Astrocyte (in vitro differentiated cells and primary cell): ENCODE measurements around the gene FPGS. TPM values are rescaled to one million over a fixed set of nuclear protein-coding genes. Genes with fewer than 3 reads are reported as not detected.

Experiments used
- DNase-seq: peaks from one replicate; pipeline ENCODE4 v3.0.0-alpha.2; 2010; ENCODE audit warnings: low read depth
- FAIRE-seq: peaks from 2 replicates; lab custom pipeline; 2011; peaks lifted over from hg19 to GRCh38; lab: Jason Lieb, UNC
- H2AFZ ChIP-seq: 2 replicates; pipeline ENCODE4 v1.6.0; 2012; ENCODE audit warnings: low read depth, low read length, inconsistent platforms
- H3K27ac ChIP-seq: 2 replicates; pipeline ENCODE4 v1.5.1; 2011; ENCODE audit warnings: low read depth, low read length, inconsistent platforms
- H3K27me3 ChIP-seq: 2 replicates; pipeline ENCODE4 v1.6.0; 2011; ENCODE audit warnings: low read length, inconsistent platforms; ENCODE audit not compliant: insufficient read depth
- H3K36me3 ChIP-seq: 2 replicates; pipeline ENCODE4 v1.5.1; 2011; ENCODE audit warnings: low read length, inconsistent platforms; ENCODE audit not compliant: insufficient read depth
- H3K4me1 ChIP-seq: 2 replicates; pipeline ENCODE4 v1.5.1; 2011; ENCODE audit warnings: low read length, inconsistent platforms; ENCODE audit not compliant: insufficient read depth
- H3K4me2 ChIP-seq: 2 replicates; pipeline ENCODE4 v1.6.0; 2012; ENCODE audit warnings: low read length, inconsistent platforms
- H3K4me3 ChIP-seq: 2 replicates; pipeline ENCODE4 v1.5.1; 2011; ENCODE audit warnings: low read depth, mild to moderate bottlenecking, low read length, inconsistent platforms; ENCODE audit not compliant: insufficient read depth
- H3K79me2 ChIP-seq: 2 replicates; pipeline ENCODE4 v1.6.0; 2012; ENCODE audit warnings: mild to moderate bottlenecking, low read length, inconsistent platforms; ENCODE audit not compliant: insufficient read depth
- H3K9ac ChIP-seq: 2 replicates; pipeline ENCODE4 v1.6.0; 2012; ENCODE audit warnings: mild to moderate bottlenecking, low read length, inconsistent platforms
- H3K9me3 ChIP-seq: 2 replicates; pipeline ENCODE4 v1.5.1; 2012; ENCODE audit warnings: low read depth, mild to moderate bottlenecking, low read length, inconsistent platforms; ENCODE audit not compliant: insufficient read depth
- H4K20me1 ChIP-seq: 2 replicates; pipeline ENCODE4 v1.6.0; 2012; ENCODE audit warnings: low read length, inconsistent platforms; ENCODE audit not compliant: insufficient read depth
- H3K27ac Mint-ChIP-seq: one replicate; pipeline ENCODE4 v1.8.0; 2021; ENCODE audit warnings: mild to moderate bottlenecking, mixed read lengths; ENCODE audit not compliant: unreplicated experiment
- H3K27me3 Mint-ChIP-seq: one replicate; pipeline ENCODE4 v1.8.0; 2021; ENCODE audit warnings: low read depth, mixed read lengths; ENCODE audit not compliant: unreplicated experiment
- H3K36me3 Mint-ChIP-seq: one replicate; pipeline ENCODE4 v1.8.0; 2021; ENCODE audit warnings: low read depth, mixed read lengths; ENCODE audit not compliant: unreplicated experiment
- H3K4me1 Mint-ChIP-seq: one replicate; pipeline ENCODE4 v1.8.0; 2021; ENCODE audit warnings: low read depth, mixed read lengths; ENCODE audit not compliant: unreplicated experiment
- H3K4me3 Mint-ChIP-seq: one replicate; pipeline ENCODE4 v1.8.0; 2021; ENCODE audit warnings: mild to moderate bottlenecking, moderate library complexity, mixed read lengths; ENCODE audit not compliant: unreplicated experiment
- H3K9me3 Mint-ChIP-seq: one replicate; pipeline ENCODE4 v1.8.0; 2021; ENCODE audit warnings: mild to moderate bottlenecking, mixed read lengths; ENCODE audit not compliant: unreplicated experiment
- EZH2 ChIP-seq: IDR thresholded peaks from 2 replicates; pipeline ENCODE4 v1.6.1; 2012; ENCODE audit warnings: mild to moderate bottlenecking, low read length, inconsistent platforms; ENCODE audit not compliant: insufficient read depth
- total RNA-seq: library from RNA; stranded (reverse); gene quantifications from 2 replicates; pipeline ENCODE4 v1.2.1, GENCODE V29; 2021
- TF ChIP-seq, protein P1 (sequence below): IDR thresholded peaks from 2 replicates; pipeline ENCODE4 v1.5.1; 2011; ENCODE audit warnings: low read depth, mild to moderate bottlenecking, inconsistent platforms, low read length, moderate library complexity; ENCODE audit not compliant: insufficient read depth

FPGS gene
- total RNA-seq, 1 donor from 2014 or later = 49.4 TPM

DNA sequence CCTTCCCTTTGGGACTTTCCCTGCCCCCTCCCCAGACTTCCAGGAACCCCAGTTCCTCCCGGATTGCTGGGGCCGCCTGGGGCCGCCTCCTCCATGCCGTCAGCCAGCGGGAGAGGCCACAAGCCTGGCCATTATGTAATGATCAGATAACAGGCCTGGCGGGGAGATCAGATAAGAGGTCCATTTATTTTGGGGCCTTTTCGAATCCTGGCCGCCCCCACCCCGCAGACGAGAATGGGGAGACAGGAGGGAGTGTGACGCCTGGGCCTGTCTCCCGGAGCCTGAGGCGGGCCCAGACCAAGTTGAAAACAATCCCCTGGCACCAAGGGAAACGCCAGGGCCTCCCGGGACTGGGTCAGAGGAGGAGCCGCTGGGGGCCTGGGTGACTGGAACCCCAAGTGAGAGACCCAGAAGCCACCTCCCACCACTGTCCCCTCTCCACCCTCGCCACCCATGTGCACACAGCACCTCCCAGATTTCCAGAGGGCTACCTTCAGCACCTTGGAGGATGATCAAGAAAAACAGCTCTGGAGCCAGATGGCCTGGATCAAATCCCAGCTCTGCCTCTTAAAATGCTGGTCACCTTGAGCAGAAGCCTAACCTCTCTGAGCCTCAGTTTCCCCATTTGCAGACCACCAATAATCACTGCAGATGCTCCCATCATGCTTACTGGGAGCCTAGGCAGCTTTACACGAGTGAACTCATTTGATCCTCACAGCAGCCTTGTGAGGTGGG, 43.9 kb downstream of the FPGS start:
- no peak for FAIRE-seq
- no peak overlapping the region for H3K9ac ChIP-seq
- H3K36me3 ChIP-seq = no peaks in the 10 kb centered on the region
- no peak overlapping the region for H2AFZ ChIP-seq
- H4K20me1 ChIP-seq = peaks cover 10% of the 10 kb centered on the region
- no peak overlapping the region for H3K27ac ChIP-seq
- Mint-ChIP-seq H3K9me3 (peaks cover 25% of the 10 kb centered on the region), H3K4me1 (peaks cover 2% of the 10 kb centered on the region), H3K4me3 (no peak overlapping the region), H3K36me3 (peaks cover 4% of the 10 kb centered on the region), H3K27me3 (peaks cover 3% of the 10 kb centered on the region), H3K27ac (no peak overlapping the region)
- DNase-seq = peak; percentile 40
- no peak overlapping the region for H3K4me2 ChIP-seq
- H3K9me3 ChIP-seq = peaks cover 19% of the 10 kb centered on the region
- H3K27me3 ChIP-seq = no peaks in the 10 kb centered on the region
- no peak for TF ChIP-seq EZH2
- TF ChIP-seq, protein P1, sequence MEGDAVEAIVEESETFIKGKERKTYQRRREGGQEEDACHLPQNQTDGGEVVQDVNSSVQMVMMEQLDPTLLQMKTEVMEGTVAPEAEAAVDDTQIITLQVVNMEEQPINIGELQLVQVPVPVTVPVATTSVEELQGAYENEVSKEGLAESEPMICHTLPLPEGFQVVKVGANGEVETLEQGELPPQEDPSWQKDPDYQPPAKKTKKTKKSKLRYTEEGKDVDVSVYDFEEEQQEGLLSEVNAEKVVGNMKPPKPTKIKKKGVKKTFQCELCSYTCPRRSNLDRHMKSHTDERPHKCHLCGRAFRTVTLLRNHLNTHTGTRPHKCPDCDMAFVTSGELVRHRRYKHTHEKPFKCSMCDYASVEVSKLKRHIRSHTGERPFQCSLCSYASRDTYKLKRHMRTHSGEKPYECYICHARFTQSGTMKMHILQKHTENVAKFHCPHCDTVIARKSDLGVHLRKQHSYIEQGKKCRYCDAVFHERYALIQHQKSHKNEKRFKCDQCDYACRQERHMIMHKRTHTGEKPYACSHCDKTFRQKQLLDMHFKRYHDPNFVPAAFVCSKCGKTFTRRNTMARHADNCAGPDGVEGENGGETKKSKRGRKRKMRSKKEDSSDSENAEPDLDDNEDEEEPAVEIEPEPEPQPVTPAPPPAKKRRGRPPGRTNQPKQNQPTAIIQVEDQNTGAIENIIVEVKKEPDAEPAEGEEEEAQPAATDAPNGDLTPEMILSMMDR = no peak
- H3K4me1 ChIP-seq = peaks cover 16% of the 10 kb centered on the region
- no peak overlapping the region for H3K4me3 ChIP-seq
- peaks cover 67% of the 10 kb centered on the region for H3K79me2 ChIP-seq

DNA sequence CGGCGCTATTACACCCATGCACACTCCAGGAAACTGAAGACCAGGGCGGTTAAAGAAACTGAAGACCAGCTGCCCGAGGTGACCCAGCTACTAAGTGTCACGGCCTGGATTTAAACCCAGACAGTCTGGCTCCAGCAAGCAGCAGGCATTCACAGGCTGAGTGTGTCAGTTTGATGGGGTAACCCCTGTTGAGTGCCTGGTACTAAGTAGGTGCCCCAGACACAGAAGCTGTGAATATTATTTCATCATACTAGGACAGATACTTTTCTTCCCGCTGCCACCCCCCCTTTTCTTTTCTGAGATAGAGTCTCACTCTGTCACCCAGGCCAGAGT, 44.5 kb downstream of the FPGS start:
- H2AFZ ChIP-seq = no peak overlapping the region
- Mint-ChIP-seq H3K4me1 (peaks cover 2% of the 10 kb centered on the region), H3K27ac (no peak overlapping the region), H3K4me3 (no peak overlapping the region), H3K9me3 (peaks cover 25% of the 10 kb centered on the region), H3K27me3 (peaks cover 5% of the 10 kb centered on the region), H3K36me3 (peaks cover 4% of the 10 kb centered on the region)
- H3K27ac ChIP-seq = no peak overlapping the region
- no peak overlapping the region for H3K4me3 ChIP-seq
- peaks cover 16% of the 10 kb centered on the region for H3K4me1 ChIP-seq
- peaks cover 10% of the 10 kb centered on the region for H4K20me1 ChIP-seq
- H3K9ac ChIP-seq = no peak overlapping the region
- no peaks in the 10 kb centered on the region for H3K27me3 ChIP-seq
- DNase-seq (no peak), FAIRE-seq (no peak)
- H3K79me2 ChIP-seq = peaks cover 72% of the 10 kb centered on the region
- no peak for TF ChIP-seq EZH2
- TF ChIP-seq, protein P1 = no peak
- peaks cover 19% of the 10 kb centered on the region for H3K9me3 ChIP-seq
- H3K4me2 ChIP-seq = no peak overlapping the region
- H3K36me3 ChIP-seq = no peaks in the 10 kb centered on the region
